ENCODE results near the gene HM13. TPM values are rescaled to one million over a fixed set of nuclear protein-coding genes. Genes with fewer than 3 reads are reported as not detected.
"Not testable (repeated sequence)": the region's sequence is repeated elsewhere in the genome, so short reads cannot be mapped to it uniquely, and the experiment has no call there.

The HM13 gene
- total and polyA plus RNA-seq, 3 donors from 2014 or later, result 68.7 to 97.5 (median 86.7) TPM

DNA sequence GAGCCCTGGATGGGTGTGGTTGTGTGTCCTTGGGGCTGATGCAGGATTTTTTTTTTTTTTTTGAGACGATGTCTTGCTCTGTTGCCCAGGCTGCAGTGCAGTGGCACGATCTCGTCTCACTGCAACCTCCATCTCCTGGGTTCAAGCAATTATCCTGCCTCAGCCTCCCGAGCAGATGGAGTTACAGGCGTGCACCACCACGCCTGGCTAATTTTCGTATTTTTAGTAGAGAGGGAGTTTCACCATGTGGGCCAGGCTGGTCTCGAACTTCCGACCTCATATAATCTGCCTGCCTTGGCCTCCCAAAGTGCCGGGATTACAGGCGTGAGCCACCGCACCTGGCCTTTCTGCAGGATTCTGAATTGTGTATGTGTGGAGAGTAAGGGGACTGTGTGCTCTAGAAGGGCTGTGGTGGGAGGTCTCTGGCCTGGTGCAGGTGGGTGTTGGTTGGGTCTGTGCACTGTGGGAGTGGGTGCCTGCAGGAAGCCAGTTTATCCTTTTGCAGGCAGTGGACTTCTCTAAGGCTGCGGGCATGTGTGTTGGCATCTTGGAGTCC, 79.8 kb downstream of the HM13 start:
- intact Hi-C loops (cut with DNase I; ENCODE audit: low total_unique reads), result no loop called here

GRCh38 chr20:31594558-31595379, 80.5 kb downstream of the HM13 start:
- Histone ChIP-seq H3K4me1 (peaks cover 8% of the 10 kb centered on the region), H3K27me3 (no peaks in the 10 kb centered on the region), H3K4me3 (no peak overlapping the region), H3K9me3 (no peaks in the 10 kb centered on the region), H3K27ac (peak overlapping the region in 1 of 2 donors; percentile 75), H3K36me3 (ENCODE audit: low read depth, missing control alignments) (no peaks in the 10 kb centered on the region)
- no peak for DNase-seq
- TF ChIP-seq CTCF (IDR thresholded peaks at IDR 0.05), result no peak
- no peak for TF ChIP-seq POLR2A (IDR thresholded peaks at IDR 0.05)
- intact Hi-C loops (cut with DNase I; ENCODE audit: low total_unique reads), result no loop called here
- 82 to 86% methylated on average over 8 to 11 of the region's 11 CpGs for WGBS, 2 donors

More for the DNA sequence above, 79.8 kb downstream of the HM13 start:
- Histone ChIP-seq H3K27ac (peak overlapping the region in 1 of 2 donors; percentile 41), H3K27me3 (no peaks in the 10 kb centered on the region), H3K4me1 (peaks cover 8% of the 10 kb centered on the region), H3K9me3 (no peaks in the 10 kb centered on the region), H3K4me3 (no peak overlapping the region), H3K36me3 (ENCODE audit: low read depth, missing control alignments) (no peaks in the 10 kb centered on the region)
- WGBS, 2 donors, result 89 to 92% methylated on average over 11 to 13 of the region's 13 CpGs
- TF ChIP-seq POLR2A (IDR thresholded peaks at IDR 0.05) (no peak), CTCF (IDR thresholded peaks at IDR 0.05) (no peak)
- DNase-seq, result no peak

- H3K27me3 ChIP-seq, result no peaks in the 10 kb centered on the region
- peak overlapping the region in 1 of 2 donors; percentile 75 for H3K27ac ChIP-seq
- H3K36me3 ChIP-seq (ENCODE audit: low read depth, missing control alignments), result no peaks in the 10 kb centered on the region
- H3K9me3 ChIP-seq, result no peaks in the 10 kb centered on the region
- H3K4me3 ChIP-seq, result no peak overlapping the region
- peaks cover 8% of the 10 kb centered on the region for H3K4me1 ChIP-seq
- no peak for TF ChIP-seq CTCF (IDR thresholded peaks at IDR 0.05)
- TF ChIP-seq POLR2A (IDR thresholded peaks at IDR 0.05), result no peak
- intact Hi-C loops (cut with DNase I; ENCODE audit: low total_unique reads), result no loop called here
- 72 to 80% methylated on average over 3 of the region's 3 CpGs for WGBS, 2 donors
- no peak for DNase-seq
Observed at GRCh38 chr20:31595380-31595653, 81.1 kb downstream of the HM13 start.

GRCh38 chr20:31595654-31596411, 81.6 kb downstream of the HM13 start:
- Histone ChIP-seq H3K27ac (peak overlapping the region in 1 of 2 donors; percentile 75), H3K4me3 (no peak overlapping the region), H3K36me3 (ENCODE audit: low read depth, missing control alignments) (no peaks in the 10 kb centered on the region), H3K27me3 (no peaks in the 10 kb centered on the region), H3K9me3 (no peaks in the 10 kb centered on the region), H3K4me1 (peaks cover 8% of the 10 kb centered on the region)
- intact Hi-C loops (cut with DNase I; ENCODE audit: low total_unique reads), result no loop called here
- no peak for TF ChIP-seq CTCF (IDR thresholded peaks at IDR 0.05)
- TF ChIP-seq POLR2A (IDR thresholded peaks at IDR 0.05), result no peak
- peak; percentile 79 for DNase-seq
- 28 to 38% methylated on average over 8 to 12 of the region's 15 CpGs for WGBS, 2 donors

- H3K36me3 ChIP-seq (ENCODE audit: low read depth, missing control alignments); H3K9me3 ChIP-seq; H3K4me1 ChIP-seq; H3K27me3 ChIP-seq; H3K4me3 ChIP-seq; DNase-seq; intact Hi-C loops (cut with DNase I; ENCODE audit: low total_unique reads): not testable (repeated sequence)
- peak overlapping the region in 1 of 2 donors; percentile 75 for H3K27ac ChIP-seq
- 53 to 80% methylated on average over 3 to 4 of the region's 4 CpGs for WGBS, 2 donors
Observed at GRCh38 chr20:31596412-31596715, 82.1 kb downstream of the HM13 start.

Measured in testis (tissue), 3 donors.